ENCODE measurements around the gene KLHDC4. TPM values are rescaled to one million over a fixed set of nuclear protein-coding genes. Genes with fewer than 3 reads are reported as not detected.

The KLHDC4 gene
- total RNA-seq, 1 donor from 2014 or later = 43.4 TPM

DNA sequence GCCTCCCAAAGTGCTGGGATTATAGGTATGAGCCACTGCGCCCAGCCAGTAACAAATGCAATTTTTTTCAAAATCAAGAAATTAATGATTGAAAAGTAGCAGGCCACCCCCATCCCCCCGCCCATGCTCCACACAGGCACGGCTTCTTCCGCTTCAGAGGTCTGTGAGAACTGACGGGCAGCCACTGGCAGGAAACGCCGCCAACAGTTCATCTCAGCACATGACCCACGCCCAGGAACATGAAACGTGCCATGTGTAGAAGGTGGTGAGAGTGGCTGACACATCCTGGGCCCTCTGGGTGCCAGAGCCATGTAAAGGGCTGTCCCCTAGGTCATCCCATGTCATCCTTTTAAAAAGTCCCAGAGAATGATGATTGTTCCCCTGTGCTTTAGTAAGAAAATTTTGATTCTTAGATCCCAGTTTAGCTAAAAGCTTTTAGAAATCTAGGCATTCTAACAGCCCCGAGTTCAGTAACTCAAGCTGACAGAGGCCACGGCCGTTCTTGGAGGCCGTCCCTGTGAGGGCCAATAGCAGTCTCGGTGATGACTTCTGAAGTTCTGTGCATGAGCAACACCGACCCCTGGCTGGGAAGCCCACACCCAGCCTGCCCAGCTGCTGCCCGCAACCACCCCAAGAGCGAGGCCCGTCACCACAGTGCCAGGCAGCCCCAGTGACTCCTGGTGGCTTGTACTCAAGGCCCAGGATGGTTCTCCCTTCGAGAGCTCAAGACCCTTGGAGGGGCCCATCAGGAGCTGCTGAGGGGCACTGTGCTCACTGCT lies 52.1 kb downstream of the KLHDC4 start:
- no peak overlapping the region for H3K27ac Mint-ChIP-seq (ENCODE audit: unreplicated experiment)

DNA sequence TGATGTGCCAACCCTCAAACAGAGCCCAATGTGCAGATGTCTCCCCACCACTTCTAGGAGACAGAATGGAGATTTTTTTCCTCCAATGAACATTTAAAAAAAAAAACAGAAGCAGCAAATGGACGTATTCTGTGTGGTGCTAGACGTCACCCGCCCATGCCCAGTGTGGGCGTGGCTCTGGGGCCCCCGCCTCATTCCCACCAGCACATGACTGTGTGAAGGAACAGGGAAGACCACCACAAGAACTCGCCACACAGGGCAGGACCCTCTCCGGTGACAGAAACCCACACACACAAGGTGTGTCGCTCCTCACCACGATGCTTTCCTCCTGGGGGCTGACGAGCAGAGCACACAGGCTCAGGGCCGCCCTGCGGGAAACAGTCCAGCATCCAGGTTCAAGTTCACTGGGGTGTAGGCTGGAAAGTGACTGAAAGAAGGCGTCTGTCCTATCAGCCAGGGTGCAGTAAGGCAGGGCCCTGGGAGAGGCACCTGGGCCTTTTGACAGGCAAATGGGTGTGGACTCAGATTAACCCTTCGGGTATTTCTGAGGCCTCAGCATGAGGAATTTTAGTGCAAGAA lies 53.5 kb downstream of the KLHDC4 start:
- no peak for DNase-seq (ENCODE audit: low spot score)
- H3K27ac Mint-ChIP-seq (ENCODE audit: unreplicated experiment) = no peak overlapping the region
- H3K27me3 Mint-ChIP-seq (ENCODE audit: unreplicated experiment) = peaks cover 5% of the 10 kb centered on the region
- H3K9me3 Mint-ChIP-seq (ENCODE audit: unreplicated experiment) = no peaks in the 10 kb centered on the region
- no peaks in the 10 kb centered on the region for H3K4me1 Mint-ChIP-seq (ENCODE audit: unreplicated experiment)
- H3K36me3 Mint-ChIP-seq (ENCODE audit: low read depth, unreplicated experiment) = peaks cover 24% of the 10 kb centered on the region
- H3K4me3 Mint-ChIP-seq (ENCODE audit: unreplicated experiment) = no peak overlapping the region
- TF ChIP-seq, protein P1, sequence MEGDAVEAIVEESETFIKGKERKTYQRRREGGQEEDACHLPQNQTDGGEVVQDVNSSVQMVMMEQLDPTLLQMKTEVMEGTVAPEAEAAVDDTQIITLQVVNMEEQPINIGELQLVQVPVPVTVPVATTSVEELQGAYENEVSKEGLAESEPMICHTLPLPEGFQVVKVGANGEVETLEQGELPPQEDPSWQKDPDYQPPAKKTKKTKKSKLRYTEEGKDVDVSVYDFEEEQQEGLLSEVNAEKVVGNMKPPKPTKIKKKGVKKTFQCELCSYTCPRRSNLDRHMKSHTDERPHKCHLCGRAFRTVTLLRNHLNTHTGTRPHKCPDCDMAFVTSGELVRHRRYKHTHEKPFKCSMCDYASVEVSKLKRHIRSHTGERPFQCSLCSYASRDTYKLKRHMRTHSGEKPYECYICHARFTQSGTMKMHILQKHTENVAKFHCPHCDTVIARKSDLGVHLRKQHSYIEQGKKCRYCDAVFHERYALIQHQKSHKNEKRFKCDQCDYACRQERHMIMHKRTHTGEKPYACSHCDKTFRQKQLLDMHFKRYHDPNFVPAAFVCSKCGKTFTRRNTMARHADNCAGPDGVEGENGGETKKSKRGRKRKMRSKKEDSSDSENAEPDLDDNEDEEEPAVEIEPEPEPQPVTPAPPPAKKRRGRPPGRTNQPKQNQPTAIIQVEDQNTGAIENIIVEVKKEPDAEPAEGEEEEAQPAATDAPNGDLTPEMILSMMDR (IDR thresholded peaks at IDR 0.05; ENCODE audit: unreplicated experiment) = no peak

More for the DNA sequence above, 52.1 kb downstream of the KLHDC4 start:
- Mint-ChIP-seq H3K36me3 (ENCODE audit: low read depth, unreplicated experiment) (peaks cover 25% of the 10 kb centered on the region), H3K27me3 (ENCODE audit: unreplicated experiment) (peaks cover 2% of the 10 kb centered on the region), H3K9me3 (ENCODE audit: unreplicated experiment) (no peaks in the 10 kb centered on the region), H3K4me3 (ENCODE audit: unreplicated experiment) (no peak overlapping the region), H3K4me1 (ENCODE audit: unreplicated experiment) (no peaks in the 10 kb centered on the region)
- no peak for DNase-seq (ENCODE audit: low spot score)
- TF ChIP-seq, protein P1 (IDR thresholded peaks at IDR 0.05; ENCODE audit: unreplicated experiment) = no peak

DNA sequence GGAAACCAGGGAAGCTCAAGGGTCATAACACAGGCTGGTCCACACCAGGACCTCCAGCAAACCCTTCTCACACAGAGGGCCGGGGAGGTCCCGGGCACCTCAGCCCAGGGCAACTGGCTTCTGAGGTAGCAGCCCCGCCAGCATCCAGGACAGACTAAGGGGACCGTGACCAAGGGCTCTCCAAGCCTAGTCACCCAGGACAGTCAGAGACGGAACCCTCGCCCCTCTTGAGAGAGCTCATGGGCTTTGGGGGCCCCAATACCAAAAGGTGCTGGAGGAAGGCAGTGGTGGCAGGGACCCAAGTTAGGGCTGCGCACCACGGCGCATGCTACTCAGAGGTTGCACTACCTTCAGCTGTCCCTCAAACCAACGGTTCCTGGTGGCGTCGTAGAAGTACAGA lies 54.9 kb downstream of the KLHDC4 start:
- no peaks in the 10 kb centered on the region for H3K4me1 Mint-ChIP-seq (ENCODE audit: unreplicated experiment)

DNA sequence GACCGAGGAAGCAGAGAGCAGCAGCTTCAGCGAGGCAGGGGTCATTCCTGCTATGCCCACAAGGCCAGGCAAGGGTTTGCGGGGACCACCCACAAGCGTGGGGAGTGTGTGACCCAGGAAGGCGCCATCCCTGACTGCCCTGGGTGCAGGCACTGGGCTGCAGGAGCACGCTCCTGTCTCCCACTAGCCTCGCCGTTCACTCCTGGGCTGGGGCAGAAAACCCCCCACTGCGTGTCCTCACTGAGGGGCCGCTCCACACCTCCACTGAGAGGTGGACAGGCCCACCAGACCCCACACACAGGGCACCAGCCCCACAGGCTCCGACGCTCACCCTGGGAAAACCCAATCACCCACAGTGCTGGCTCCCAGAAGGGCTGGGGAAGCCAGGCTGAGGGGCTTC lies 56.1 kb downstream of the KLHDC4 start:
- Mint-ChIP-seq H3K4me1 (ENCODE audit: unreplicated experiment) (no peaks in the 10 kb centered on the region), H3K9me3 (ENCODE audit: unreplicated experiment) (no peaks in the 10 kb centered on the region), H3K27me3 (ENCODE audit: unreplicated experiment) (peaks cover 6% of the 10 kb centered on the region), H3K4me3 (ENCODE audit: unreplicated experiment) (no peak overlapping the region), H3K36me3 (ENCODE audit: low read depth, unreplicated experiment) (peaks cover 14% of the 10 kb centered on the region), H3K27ac (ENCODE audit: unreplicated experiment) (no peak overlapping the region)
- TF ChIP-seq, protein P1 (IDR thresholded peaks at IDR 0.05; ENCODE audit: unreplicated experiment) = no peak
- DNase-seq (ENCODE audit: low spot score) = no peak

More for the DNA sequence above, 54.9 kb downstream of the KLHDC4 start:
- Mint-ChIP-seq H3K27me3 (ENCODE audit: unreplicated experiment) (peaks cover 5% of the 10 kb centered on the region), H3K9me3 (ENCODE audit: unreplicated experiment) (no peaks in the 10 kb centered on the region), H3K27ac (ENCODE audit: unreplicated experiment) (no peak overlapping the region), H3K4me3 (ENCODE audit: unreplicated experiment) (no peak overlapping the region), H3K36me3 (ENCODE audit: low read depth, unreplicated experiment) (peaks cover 24% of the 10 kb centered on the region)
- TF ChIP-seq, protein P1 (IDR thresholded peaks at IDR 0.05; ENCODE audit: unreplicated experiment) = no peak
- no peak for DNase-seq (ENCODE audit: low spot score)
